ENCODE data around the gene NPAT. TPM values are rescaled to one million over a fixed set of nuclear protein-coding genes. Genes with fewer than 3 reads are reported as not detected.
"Not testable (repeated sequence)": the region's sequence is repeated elsewhere in the genome, so short reads cannot be mapped to it uniquely, and the experiment has no call there.

NPAT gene
- total RNA-seq, 2 donors from 2014 or later: 18.8 to 21.0 TPM

DNA sequence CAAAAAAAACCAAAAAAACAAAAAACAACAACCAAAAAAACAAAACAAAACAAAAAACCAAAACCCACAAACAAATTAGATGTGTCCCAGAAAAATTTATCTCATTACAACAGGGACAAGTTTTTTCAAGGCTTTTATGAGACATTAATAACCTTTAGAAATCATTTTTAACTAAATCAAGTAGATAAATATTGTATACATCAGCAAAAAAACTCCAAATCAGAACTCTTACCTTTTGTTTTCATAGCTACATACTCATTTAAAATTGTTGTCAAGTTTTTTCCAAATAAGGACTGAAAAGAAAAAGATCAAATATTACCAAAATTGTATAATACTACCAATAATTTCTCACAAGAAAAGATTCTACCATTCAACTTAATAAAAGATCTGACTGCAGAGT is 28.7 kb downstream of the NPAT start:
- no peak overlapping the region for H3K4me3 ChIP-seq
- no peaks in the 10 kb centered on the region for H3K9me3 ChIP-seq
- H3K4me1 ChIP-seq (ENCODE audit: control insufficient read depth in 1 of 2, low read depth in 2 of 2): no peaks in the 10 kb centered on the region
- TF ChIP-seq, protein P1, sequence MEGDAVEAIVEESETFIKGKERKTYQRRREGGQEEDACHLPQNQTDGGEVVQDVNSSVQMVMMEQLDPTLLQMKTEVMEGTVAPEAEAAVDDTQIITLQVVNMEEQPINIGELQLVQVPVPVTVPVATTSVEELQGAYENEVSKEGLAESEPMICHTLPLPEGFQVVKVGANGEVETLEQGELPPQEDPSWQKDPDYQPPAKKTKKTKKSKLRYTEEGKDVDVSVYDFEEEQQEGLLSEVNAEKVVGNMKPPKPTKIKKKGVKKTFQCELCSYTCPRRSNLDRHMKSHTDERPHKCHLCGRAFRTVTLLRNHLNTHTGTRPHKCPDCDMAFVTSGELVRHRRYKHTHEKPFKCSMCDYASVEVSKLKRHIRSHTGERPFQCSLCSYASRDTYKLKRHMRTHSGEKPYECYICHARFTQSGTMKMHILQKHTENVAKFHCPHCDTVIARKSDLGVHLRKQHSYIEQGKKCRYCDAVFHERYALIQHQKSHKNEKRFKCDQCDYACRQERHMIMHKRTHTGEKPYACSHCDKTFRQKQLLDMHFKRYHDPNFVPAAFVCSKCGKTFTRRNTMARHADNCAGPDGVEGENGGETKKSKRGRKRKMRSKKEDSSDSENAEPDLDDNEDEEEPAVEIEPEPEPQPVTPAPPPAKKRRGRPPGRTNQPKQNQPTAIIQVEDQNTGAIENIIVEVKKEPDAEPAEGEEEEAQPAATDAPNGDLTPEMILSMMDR (IDR thresholded peaks at IDR 0.05): no peak
- ATAC-seq (ENCODE audit: insufficient number of reproducible peaks, low FRiP score, low read depth) (no peak), DNase-seq (ENCODE audit: low spot score) (no peak)
- H3K36me3 ChIP-seq: peaks cover 9% of the 10 kb centered on the region
- no peaks in the 10 kb centered on the region for H3K27me3 ChIP-seq (replicated peaks; ENCODE audit: insufficient read depth)
- no peak overlapping the region for H3K27ac ChIP-seq

DNA sequence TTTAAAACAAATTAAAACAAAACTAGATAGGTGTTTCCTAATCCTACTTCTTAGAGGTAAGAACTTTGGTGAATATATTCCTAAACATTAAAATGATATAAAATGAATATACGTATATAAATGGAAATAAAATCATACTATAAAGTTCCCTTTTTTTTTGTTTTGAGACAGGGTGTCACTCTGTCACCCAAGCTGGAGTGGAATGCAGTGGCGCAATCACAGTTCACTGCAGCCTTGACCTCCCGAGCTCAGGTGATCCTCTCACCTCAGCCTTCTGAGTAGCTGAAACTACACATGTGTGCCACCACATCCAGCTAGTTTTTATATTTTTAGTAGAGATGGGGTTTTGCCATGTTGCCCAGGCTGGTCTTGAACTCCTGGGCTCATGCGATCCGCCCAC is 44.9 kb downstream of the NPAT start:
- TF ChIP-seq, protein P1 (IDR thresholded peaks at IDR 0.05): no peak
- no peak overlapping the region for H3K4me3 ChIP-seq
- no peaks in the 10 kb centered on the region for H3K4me1 ChIP-seq (ENCODE audit: control insufficient read depth in 1 of 2, low read depth in 2 of 2)
- ATAC-seq (ENCODE audit: insufficient number of reproducible peaks, low FRiP score, low read depth) (no peak), DNase-seq (ENCODE audit: low spot score) (no peak)
- no peaks in the 10 kb centered on the region for H3K9me3 ChIP-seq
- H3K27ac ChIP-seq: no peak overlapping the region
- peaks cover 47% of the 10 kb centered on the region for H3K36me3 ChIP-seq
- no peaks in the 10 kb centered on the region for H3K27me3 ChIP-seq (replicated peaks; ENCODE audit: insufficient read depth)

DNA sequence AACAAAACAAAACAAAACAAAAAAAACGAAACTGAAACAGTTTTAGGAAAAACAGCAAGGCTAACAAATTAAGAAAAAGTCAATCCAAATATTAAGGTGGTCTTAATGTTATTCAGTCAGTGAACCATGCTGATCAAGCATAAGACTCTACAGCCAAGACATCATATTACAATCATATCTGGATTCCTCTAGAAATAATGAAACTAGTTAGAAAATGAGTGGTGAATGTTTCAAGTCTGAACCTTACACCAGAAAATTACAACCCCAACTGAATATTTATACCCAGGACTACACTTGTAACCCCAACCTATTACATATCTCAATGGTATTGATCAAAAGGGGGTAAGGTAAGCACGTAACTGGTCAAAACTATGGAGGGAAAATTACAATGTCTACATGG is 52.3 kb downstream of the NPAT start:
- TF ChIP-seq, protein P1 (IDR thresholded peaks at IDR 0.05): no peak
- Histone ChIP-seq H3K4me1 (ENCODE audit: control insufficient read depth in 1 of 2, low read depth in 2 of 2) (no peaks in the 10 kb centered on the region), H3K9me3 (no peaks in the 10 kb centered on the region), H3K4me3 (no peak overlapping the region), H3K27ac (no peak overlapping the region), H3K27me3 (replicated peaks; ENCODE audit: insufficient read depth) (no peaks in the 10 kb centered on the region), H3K36me3 (peaks cover 15% of the 10 kb centered on the region)
- DNase-seq (ENCODE audit: low spot score) (no peak), ATAC-seq (ENCODE audit: insufficient number of reproducible peaks, low FRiP score, low read depth) (no peak)

DNA sequence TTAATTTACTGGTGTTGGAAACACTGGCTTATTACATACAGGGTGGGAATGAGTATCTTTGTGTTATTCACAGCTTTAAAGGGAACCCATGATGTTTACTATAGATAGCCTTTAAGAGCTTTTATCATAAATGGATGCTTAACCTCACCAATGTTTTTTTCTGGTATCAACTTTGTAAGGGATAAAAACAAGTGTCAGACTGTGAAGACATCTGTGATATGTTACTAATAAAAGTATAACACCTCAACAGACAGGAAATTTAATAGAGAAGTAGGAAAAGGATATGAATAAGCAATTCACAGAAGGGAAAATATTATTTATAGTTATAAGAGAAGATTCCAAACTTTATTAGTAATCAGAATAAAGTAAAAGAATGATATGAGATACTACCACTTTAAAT is 54.8 kb downstream of the NPAT start:
- Histone ChIP-seq H3K27ac (no peak overlapping the region), H3K36me3 (peaks cover 25% of the 10 kb centered on the region), H3K4me1 (ENCODE audit: control insufficient read depth in 1 of 2, low read depth in 2 of 2) (no peaks in the 10 kb centered on the region), H3K27me3 (replicated peaks; ENCODE audit: insufficient read depth) (no peaks in the 10 kb centered on the region), H3K4me3 (no peak overlapping the region), H3K9me3 (no peaks in the 10 kb centered on the region)
- DNase-seq (ENCODE audit: low spot score) (no peak), ATAC-seq (ENCODE audit: insufficient number of reproducible peaks, low FRiP score, low read depth) (no peak)
- TF ChIP-seq, protein P1 (IDR thresholded peaks at IDR 0.05): no peak

DNA sequence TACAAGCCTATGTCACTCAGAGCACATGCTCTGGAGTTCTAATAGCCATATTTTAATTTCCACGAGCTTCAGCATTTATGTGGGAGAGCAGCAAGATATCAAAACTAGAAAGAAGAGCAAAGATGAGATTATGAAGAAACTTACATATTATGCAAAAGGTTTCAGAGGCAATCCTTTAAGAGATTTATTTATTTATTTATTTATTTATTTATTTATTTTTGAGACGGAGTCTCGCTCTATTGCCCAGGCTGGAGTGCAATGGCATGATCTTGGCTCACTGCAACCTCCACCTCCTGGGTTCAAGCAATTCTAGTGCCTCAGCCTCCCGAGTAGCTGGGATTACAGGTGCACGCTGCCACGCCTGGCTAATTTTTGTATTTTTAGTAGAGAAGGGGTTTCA is 59.6 kb downstream of the NPAT start:
- DNase-seq (ENCODE audit: low spot score); H3K9me3 ChIP-seq; H3K27me3 ChIP-seq (replicated peaks; ENCODE audit: insufficient read depth); H3K4me3 ChIP-seq; H3K4me1 ChIP-seq (ENCODE audit: control insufficient read depth in 1 of 2, low read depth in 2 of 2); H3K27ac ChIP-seq; ATAC-seq (ENCODE audit: insufficient number of reproducible peaks, low FRiP score, low read depth): not testable (repeated sequence)
- peaks cover 28% of the 10 kb centered on the region for H3K36me3 ChIP-seq

DNA sequence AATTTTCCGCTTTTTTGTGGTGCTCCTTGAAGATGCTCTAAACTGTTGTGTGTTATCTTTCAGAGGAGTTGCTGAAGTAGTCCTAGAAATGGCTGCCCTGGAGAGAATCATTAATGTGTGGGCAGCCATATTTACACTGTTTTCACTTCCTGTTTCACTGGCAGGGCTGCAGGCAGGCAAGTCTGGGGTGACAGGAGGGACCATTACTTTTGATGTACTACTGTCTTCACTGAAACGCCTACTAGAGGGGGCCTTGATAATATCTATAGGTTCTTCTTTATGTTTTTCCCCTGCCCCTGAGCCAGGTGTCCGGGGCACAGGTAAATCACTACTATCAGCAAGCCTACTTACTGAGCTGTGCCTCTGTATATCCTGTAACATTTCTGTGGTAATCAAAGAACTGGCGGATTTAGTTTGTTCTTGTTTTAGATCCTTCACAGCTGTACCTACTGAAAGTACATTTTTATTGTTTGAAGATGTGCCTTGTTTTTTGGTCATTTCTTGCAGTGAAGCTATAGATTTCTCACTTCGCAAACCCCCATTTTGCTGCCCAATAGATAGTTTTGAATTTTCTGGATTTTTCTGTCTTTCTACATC is 61.4 kb downstream of the NPAT start:
- Histone ChIP-seq H3K27ac (no peak overlapping the region), H3K27me3 (replicated peaks; ENCODE audit: insufficient read depth) (no peaks in the 10 kb centered on the region), H3K4me3 (no peak overlapping the region), H3K9me3 (no peaks in the 10 kb centered on the region), H3K4me1 (ENCODE audit: control insufficient read depth in 1 of 2, low read depth in 2 of 2) (no peaks in the 10 kb centered on the region), H3K36me3 (peaks cover 20% of the 10 kb centered on the region)
- DNase-seq (ENCODE audit: low spot score) (no peak), ATAC-seq (ENCODE audit: insufficient number of reproducible peaks, low FRiP score, low read depth) (no peak)
- TF ChIP-seq, protein P1 (IDR thresholded peaks at IDR 0.05): no peak
